Skin epidermis (tissue), 12 donors: ENCODE data around the gene HOXD13.
A peak's percentile ranks its signal among the peaks of the same experiment; 100 is the strongest.

Source experiments
- H3K27ac ChIP-seq, 21 experiments: fragments of 200-600 bp; sonication (generic) in 11 of 21; one replicate each; pipeline ENCODE4 v1.5.0; 2020; ENCODE audit warnings: mild to moderate bottlenecking in 3 of 21, inconsistent platforms in 2 of 21, moderate library complexity in 2 of 21
- H3K4me3 ChIP-seq, 7 experiments: fragments of 200-600 bp; sonication (generic) in 2 of 7; one replicate each; pipeline ENCODE4 v1.5.0; 2020; ENCODE audit warnings: inconsistent platforms in 2 of 7, mild to moderate bottlenecking in 2 of 7, moderate library complexity in 1 of 7

Gene HOXD13

DNA sequence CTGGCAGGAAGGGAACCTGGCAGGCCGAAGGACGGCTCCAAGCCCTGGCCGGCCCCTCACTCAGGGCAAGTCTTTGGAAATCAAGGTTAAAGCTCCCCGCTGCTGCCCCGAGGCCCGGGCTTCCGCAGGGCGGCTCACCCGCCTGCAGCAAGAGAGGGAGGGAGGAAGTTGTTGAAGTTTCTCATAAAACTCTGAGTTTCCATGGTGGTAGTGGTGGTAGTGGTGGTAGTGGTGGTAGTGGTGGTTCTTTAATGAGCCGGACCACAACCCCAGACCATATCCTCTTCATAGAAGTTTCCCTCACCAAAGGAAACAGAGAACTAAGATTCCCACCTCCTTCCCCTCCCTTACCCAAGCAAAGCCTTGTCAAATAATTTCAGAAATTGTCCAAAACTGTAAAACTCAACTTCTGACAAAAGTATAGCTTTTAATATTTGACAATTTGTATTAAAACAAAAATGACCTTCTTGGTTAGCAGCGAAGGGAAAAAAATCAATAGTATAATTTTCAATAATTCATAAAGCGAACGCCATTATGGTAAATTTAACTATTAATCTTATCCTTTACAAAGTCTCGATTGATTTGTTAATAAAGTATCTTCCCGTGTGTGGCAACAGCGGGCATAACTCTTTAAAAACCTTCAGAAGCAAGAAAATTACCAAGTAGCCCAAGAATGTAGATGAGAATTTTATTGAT, 22.6 kb downstream of the HOXD13 start:
- Histone ChIP-seq H3K4me3 (no peak overlapping the region), H3K27ac (no peak overlapping the region)

DNA sequence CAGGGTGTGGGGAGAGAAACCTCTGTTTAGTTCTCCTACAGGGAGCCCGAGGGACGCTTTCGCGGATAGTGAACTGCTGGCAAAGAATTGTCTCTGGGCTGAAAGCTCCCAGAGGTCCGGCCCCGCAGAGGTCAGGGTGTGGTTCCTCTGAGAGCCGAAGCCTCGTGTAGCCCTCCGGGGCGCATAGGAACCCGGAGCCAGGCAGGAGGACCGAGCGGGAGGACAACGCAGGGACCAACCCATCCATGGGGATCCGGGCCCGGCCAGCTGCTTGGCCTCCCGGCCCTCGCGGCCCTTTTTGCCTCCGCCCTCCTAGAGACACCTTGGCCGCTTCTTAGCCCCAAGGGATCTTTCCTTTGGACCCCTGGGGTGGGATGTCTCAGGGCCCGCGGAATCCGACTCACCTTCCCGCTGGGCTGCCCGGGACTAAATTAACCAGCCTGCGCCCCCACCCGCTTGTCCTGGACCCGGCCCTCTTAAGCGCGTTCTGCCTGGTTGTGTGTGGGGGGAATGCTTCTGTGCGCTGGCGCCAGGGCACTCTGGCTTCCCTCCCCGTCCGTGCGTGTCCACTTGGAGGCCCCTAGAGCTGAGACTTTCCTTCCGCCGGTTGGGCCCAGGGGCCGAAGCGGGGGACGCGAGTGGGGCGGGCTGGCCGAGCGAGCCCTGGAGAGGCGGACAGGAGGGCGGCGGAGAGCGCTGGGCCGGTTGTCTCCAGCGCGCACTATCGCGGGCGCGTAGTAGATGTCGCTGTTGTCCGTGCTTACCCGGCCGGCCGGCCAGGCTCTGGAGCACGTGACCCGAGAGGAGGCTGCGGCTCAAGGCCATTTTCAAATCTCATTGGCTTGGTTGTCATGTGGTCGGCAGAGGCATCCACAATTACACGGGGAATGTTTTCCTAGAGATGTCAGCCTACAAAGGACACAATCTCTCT, 23.6 kb downstream of the HOXD13 start, which contains the start of gene HOXD10:
Gene HOXD10, plus strand, starts transcription at position 896 of the 931 bp plus-strand sequence. CDS start 56 bp downstream, outside the sequence.
- peak within 1 kb of the TSS in 10 of 21 experiments; percentile 1 to 71 (median 34) for H3K27ac ChIP-seq
- H3K4me3 ChIP-seq = peak within 1 kb of the TSS; percentile 9 to 25 (median 15)

DNA sequence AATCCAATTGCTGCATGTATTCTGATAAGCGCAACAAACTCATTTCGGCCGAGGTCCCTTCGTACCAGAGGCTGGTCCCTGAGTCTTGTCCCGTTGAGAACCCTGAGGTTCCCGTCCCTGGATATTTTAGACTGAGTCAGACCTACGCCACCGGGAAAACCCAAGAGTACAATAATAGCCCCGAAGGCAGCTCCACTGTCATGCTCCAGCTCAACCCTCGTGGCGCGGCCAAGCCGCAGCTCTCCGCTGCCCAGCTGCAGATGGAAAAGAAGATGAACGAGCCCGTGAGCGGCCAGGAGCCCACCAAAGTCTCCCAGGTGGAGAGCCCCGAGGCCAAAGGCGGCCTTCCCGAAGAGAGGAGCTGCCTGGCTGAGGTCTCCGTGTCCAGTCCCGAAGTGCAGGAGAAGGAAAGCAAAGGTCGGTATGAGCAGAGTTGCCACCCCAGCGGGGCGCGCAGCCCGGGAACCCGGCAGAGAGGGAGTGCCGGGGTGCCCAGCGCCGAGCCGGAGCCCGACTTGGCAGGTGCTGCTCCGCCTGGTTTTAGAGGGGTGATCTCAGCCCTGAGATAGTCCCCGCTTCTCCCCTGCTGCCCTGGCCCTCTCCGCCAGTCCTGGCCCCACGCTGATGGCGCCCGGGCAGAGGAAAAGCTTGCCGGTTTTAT, 24.8 kb downstream of the HOXD13 start:
- H3K27ac ChIP-seq = peak overlapping the region in 6 of 21 experiments; percentile 1 to 71 (median 54)
- peak overlapping the region; percentile 7 to 24 (median 15) for H3K4me3 ChIP-seq

DNA sequence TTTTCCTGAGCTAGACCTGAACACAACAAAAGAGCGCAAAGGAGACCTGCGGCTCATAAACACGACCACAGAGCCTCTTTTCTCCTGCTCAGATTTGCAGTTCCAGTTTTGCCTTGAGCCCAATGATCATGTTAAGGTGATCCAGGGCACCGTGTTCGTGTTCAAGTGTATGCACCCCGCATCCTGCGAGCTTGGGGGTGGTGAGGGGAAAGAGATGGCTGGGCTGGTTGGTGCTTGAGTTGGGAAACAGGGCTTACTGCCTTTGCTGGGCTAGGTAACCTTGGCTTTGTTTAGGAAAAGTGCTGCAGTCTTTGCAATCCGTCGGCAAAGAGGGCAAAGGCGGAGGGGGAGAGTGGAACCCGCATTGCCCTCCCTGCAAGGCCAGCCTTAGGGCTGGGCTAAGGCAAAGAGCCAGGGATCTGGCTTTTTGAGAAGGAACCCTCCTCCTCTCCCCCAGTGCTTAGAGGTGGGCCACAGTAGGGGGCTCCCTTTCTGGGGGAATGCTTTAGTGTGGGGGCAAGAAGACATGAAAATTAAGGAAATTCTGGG, 25.4 kb downstream of the HOXD13 start:
- Histone ChIP-seq H3K27ac (peak overlapping the region in 6 of 21 experiments; percentile 1 to 71 (median 54)), H3K4me3 (peak overlapping the region; percentile 7 to 24 (median 15))

DNA sequence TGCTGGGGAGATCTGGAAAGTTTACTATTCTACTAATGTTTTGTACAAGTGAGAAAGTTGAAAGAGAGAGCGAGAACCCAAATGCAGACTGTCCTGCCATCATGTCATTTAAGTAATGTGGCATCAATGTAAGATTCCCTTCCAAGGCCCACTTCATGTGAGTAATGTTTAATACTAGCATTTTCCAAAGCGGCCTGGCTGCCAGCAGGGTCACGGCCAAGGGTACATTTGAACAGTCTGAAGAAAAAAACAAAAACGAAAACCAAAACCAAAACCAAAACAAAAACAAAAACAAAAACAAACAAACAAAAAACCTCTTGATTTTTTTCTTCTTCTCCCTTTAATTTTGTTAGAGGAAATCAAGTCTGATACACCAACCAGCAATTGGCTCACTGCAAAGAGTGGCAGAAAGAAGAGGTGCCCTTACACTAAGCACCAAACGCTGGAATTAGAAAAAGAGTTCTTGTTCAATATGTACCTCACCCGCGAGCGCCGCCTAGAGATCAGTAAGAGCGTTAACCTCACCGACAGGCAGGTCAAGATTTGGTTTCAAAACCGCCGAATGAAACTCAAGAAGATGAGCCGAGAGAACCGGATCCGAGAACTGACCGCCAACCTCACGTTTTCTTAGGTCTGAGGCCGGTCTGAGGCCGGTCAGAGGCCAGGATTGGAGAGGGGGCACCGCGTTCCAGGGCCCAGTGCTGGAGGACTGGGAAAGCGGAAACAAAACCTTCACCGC, 26.2 kb downstream of the HOXD13 start:
- Histone ChIP-seq H3K4me3 (peak overlapping the region in 2 of 7 experiments; percentile 15 to 24), H3K27ac (peak overlapping the region in 3 of 21 experiments; percentile 54 to 71 (median 55))

DNA sequence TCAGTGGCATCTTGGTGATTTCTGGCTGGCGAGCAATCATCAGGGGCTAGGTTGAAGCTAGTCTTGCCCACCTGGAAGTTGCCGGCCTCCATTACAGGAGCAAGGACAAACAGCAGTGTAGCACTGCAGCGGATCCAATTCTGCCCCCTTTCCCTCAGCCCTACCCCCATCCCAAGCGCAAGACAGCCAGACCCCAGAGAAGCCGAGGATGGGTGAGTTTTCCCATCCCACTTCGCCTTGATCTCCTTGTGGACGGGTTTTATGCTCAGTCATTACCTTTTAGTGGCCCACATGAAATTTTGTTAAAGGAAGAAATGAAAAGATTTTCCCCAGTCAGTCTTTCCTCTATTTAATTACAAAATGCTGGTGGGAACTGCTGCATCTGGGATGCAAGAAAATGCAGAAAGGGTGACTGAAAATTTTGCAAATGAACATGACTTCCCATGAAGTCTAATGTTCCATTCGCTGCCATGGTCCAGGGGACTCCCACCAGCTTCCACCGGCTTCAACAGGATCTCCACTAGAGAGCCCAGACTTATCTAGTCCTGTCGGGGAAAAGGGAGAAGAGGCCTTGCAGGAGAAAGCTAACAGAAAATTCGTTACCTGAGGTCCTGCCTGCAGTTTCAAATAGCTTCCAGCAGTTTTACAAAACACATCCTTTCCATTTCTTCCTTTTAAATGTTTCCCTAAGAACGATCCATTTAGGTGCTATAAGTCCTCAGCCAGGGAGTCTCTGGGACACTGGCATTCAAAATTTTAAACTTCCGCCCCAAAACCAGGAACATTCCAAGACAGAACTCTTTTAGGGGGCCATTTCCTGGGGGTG, 28.1 kb downstream of the HOXD13 start:
- H3K27ac ChIP-seq = peak overlapping the region in 9 of 21 experiments; percentile 3 to 91 (median 76)
- peak overlapping the region in 2 of 7 experiments; percentile 1 to 50 for H3K4me3 ChIP-seq

DNA sequence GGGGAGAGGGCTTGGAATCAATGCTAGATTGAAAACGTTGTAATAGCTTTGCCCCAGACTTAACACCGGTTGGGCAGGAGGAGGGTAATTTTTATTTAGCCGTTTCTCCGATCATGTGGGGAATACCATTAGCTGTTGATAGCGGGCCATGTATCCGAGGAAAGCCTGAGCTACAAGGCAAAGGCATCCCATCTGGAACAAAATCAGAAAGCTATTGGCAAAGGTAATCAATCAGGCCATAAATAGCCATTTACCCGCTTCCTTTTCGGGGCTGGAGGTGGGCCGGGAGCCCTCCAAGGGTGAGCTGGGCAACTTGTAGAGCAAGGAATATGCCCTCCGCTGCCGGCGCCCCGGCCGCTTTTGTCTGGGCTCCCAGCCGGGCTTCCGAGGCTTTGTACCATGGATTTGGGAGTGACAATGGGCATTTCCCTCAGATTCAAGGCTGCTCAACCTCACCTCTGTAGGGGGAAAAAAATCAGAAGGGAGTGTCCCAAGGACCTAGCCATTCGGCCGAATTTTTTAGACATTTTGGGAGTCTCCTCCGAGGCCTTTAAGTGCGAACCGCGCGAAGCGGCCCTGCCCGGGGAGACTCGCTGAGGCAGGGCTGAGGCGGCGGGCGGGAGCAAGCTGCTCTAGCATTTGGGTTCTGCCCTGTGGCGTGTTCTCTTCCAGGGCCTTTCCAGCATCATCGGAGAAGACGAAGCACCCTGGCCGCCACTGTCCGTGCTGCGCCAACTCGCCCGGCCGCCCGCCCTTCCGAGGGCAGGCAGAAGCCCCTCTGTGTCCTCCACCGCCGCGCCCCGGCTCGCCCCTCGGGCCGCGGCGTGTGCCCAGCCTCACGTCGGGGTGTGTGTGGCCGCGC, 28.9 kb downstream of the HOXD13 start:
- Histone ChIP-seq H3K4me3 (peak overlapping the region; percentile 26 to 62 (median 41)), H3K27ac (peak overlapping the region in 17 of 21 experiments; percentile 2 to 91 (median 75))

DNA sequence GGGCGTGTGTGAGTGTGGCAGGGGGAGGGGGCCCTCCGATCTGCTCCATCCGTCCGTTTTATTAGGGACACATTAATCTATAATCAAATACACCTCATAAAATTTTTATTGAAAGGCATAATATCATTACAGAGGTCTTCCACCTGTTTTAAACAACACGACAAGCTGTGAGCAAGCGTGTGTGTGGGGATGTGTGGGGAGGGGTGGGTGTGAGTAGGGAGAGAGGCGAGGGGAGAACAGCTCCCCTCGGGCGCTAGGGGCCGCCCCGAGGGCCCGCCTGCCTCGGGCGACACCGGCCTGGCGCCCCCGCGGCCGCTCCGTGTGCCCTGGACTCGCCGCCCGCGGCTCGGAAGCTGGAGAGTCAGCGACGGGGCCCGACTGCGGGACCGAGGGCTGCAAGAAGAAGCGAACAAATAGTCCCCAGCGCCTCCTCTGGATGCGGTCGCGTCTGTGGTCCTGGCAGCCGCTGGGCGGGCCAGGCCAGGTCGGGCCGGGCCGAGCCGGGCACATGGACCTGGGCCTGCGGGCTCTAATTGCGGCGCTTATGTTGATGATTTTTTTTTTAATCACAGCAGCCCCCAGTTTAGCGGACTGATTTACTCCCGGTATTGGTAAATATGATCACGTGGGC, 29.6 kb downstream of the HOXD13 start:
- peak overlapping the region in 18 of 21 experiments; percentile 19 to 91 (median 74) for H3K27ac ChIP-seq
- peak overlapping the region; percentile 26 to 62 (median 41) for H3K4me3 ChIP-seq

DNA sequence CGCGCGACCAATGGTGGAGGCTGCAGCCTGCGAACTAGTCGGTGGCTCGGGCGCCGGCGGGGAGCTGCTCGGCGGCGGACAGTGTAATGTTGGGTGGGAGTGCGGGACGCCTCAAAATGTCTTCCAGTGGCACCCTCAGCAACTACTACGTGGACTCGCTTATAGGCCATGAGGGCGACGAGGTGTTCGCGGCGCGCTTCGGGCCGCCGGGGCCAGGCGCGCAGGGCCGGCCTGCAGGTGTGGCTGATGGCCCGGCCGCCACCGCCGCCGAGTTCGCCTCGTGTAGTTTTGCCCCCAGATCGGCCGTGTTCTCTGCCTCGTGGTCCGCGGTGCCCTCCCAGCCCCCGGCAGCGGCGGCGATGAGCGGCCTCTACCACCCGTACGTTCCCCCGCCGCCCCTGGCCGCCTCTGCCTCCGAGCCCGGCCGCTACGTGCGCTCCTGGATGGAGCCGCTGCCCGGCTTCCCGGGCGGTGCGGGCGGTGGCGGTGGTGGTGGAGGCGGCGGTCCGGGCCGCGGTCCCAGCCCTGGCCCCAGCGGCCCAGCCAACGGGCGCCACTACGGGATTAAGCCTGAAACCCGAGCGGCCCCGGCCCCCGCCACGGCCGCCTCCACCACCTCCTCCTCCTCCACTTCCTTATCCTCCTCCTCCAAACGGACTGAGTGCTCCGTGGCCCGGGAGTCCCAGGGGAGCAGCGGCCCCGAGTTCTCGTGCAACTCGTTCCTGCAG, 30.3 kb downstream of the HOXD13 start, which contains the start of gene HOXD9:
Gene HOXD9, plus strand, starts transcription at position 37 of the 728 bp plus-strand sequence. Its CDS starts 50 bp downstream, at position 87.
- peak within 1 kb of the TSS; percentile 26 to 62 (median 41) for H3K4me3 ChIP-seq
- peak within 1 kb of the TSS in 19 of 21 experiments; percentile 19 to 91 (median 75) for H3K27ac ChIP-seq

DNA sequence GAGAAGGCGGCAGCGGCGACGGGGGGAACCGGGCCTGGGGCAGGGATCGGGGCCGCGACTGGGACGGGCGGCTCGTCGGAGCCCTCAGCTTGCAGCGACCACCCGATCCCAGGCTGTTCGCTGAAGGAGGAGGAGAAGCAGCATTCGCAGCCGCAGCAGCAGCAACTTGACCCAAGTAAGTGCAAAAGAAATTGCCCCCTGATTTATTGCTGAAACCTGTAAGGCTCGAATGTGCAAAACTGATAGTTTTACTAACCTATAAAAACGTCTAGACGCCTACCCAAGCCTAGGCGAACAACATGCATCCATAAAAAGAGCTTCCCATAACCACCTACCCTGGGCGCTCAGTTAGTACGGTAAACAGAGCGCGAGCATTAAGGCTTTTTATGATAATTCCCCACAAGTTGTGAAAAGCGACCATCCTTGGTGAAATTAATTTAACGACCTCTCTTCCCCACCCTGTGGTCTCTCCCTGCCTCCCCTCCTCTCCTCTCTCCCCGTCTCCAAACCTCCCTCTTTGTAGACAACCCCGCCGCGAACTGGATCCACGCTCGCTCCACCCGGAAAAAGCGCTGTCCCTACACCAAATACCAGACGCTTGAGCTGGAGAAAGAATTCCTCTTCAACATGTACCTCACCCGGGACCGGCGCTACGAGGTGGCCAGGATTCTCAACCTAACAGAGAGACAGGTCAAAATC, 31.0 kb downstream of the HOXD13 start:
- peak overlapping the region in 17 of 21 experiments; percentile 19 to 91 (median 76) for H3K27ac ChIP-seq

DNA sequence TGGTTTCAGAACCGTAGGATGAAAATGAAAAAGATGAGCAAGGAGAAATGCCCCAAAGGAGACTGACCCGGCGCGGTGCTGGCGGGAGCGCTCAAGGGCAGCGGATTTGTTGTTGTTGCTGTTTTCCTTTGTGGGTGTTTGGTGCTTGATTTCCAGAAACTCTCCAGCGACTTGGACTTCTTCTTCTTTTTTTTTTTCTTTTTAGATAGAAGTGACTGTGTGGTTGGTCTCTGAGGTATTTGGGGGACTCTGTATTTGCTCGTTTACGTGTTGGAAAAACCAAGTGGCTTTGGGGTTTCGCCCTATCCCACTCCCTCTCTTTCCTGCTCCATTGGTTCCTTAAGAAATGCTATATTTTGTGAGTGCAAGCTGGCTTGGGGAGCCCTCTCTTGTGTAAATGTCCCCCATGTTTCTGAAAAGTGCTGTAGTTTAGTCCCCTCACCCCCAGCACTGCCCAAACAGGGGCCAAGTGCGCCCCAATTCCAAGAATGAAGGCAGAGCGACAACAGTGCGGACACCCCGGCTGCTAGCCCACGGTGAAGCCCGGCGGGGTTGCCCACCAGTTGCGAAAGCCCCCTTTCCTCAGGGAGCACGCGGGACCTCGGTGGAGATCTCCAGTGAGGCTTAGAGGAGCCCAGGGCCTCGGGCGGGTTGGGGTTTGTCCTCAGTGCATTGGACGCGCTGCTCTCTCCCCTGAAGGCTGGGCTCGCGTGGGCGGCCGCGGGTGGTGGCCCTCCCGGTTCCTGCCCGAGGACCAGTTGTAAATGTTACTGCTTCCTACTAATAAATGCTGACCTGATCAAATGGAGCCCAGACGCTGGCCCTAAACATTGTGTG, 31.8 kb downstream of the HOXD13 start:
- Histone ChIP-seq H3K27ac (peak overlapping the region in 13 of 21 experiments; percentile 6 to 91 (median 63)), H3K4me3 (peak overlapping the region in 5 of 7 experiments; percentile 32 to 62 (median 48))

More for the DNA sequence above, 31.0 kb downstream of the HOXD13 start:
- peak overlapping the region; percentile 26 to 62 (median 41) for H3K4me3 ChIP-seq

DNA sequence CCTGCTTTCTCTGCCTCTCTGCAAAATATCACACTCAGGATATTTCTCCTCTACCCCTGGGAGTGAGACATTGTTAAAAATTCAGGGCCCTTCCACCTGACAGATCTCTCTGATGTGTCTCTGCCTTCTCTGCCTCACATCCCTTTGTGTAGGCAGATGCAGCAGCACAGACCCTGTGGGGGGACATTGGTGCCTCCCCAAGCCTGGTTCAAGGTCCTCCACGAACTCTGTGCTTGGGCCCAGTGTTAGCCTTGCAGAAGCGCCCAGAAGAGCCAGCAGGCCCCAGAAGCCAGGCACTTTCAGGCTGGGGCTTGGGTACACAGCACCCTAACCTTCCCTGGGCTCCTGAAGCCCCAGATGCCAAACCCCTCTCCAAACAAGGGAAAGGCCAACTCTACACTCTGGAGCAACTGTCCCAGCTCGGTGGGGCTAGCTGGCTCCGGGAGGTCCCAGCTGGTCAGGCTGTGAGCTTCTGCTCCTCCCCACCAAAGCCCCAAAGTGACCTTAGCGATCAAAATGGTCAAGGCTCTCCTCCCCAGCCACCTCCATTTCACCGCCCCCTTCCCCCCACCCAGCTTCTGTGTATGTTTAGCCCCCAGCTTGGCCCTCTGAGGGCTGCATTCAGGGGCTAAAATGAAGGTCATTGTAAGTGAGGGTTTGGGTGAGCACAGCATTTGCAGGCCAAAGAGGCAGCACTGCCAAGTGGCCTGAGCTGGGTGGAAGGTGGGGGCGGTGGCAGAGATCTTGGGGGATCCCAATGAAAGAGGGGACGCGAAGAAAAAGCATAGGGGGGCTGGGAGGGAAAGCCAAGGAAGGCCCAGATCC, 32.6 kb downstream of the HOXD13 start:
- Histone ChIP-seq H3K27ac (peak overlapping the region in 10 of 21 experiments; percentile 6 to 91 (median 65)), H3K4me3 (no peak overlapping the region)

DNA sequence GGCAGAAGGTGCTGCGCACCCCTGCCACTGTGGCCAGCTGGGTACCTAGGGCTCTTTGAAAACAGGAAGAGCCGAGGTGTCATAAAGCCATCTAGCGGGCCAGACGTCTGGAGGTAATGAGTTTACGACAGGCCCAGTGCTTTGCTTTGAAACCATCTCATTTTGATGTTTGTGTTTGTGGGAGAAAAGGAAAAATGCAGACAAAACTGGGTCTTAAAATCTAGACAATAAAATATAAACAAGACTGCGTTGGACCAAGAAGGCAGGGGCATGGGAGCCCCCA, 33.2 kb downstream of the HOXD13 start:
- no peak overlapping the region for H3K4me3 ChIP-seq
- peak overlapping the region in 6 of 21 experiments; percentile 6 to 91 (median 70) for H3K27ac ChIP-seq
